Stimulated activated CD4-positive, alpha-beta T cell treated with anti-CD3 and anti-CD28 coated beads, TNF-alpha, amount 100 ng/mL, for 48 hours (primary cell): ENCODE measurements around the gene URI1.
"Not testable (repeated sequence)": the region's sequence is repeated elsewhere in the genome, so short reads cannot be mapped to it uniquely, and the experiment has no call there.

ENCODE experiments used
- DNase-seq, 3 donors: peaks; one replicate each; pipeline ENCODE4 v3.0.0-alpha.2; 2020; ENCODE audit warnings: low read depth in 3 of 3

Gene URI1

GRCh38 chr19:29941828-29942403, at the start of gene URI1:
TSS of gene URI1 (plus strand) at chr19:29942239. CDS start at chr19:29942548, 309 bp downstream.
- peak; percentile 87 to 93 (median 91) for DNase-seq

GRCh38 chr19:29893606-29894284, 48.3 kb upstream of the URI1 start:
- no peak for DNase-seq

- DNase-seq = no peak
Measured at GRCh38 chr19:29896802-29897201, 45.2 kb upstream of the URI1 start.

- no peak for DNase-seq
Measured at GRCh38 chr19:29897466-29897865, 44.6 kb upstream of the URI1 start.

- DNase-seq = no peak
Measured at GRCh38 chr19:29904017-29904416, 38.0 kb upstream of the URI1 start.

- DNase-seq = no peak
Measured at GRCh38 chr19:29908963-29909944, 32.8 kb upstream of the URI1 start.

GRCh38 chr19:29914933-29915332, 27.1 kb upstream of the URI1 start:
- no peak for DNase-seq

- DNase-seq = not testable (repeated sequence)
Measured at GRCh38 chr19:29915832-29916231, 26.2 kb upstream of the URI1 start.

GRCh38 chr19:29917911-29918310, 24.1 kb upstream of the URI1 start:
- DNase-seq = no peak

- DNase-seq = no peak
Measured at GRCh38 chr19:29918891-29919290, 23.1 kb upstream of the URI1 start.

GRCh38 chr19:29922972-29923371, 19.1 kb upstream of the URI1 start:
- DNase-seq = no peak

GRCh38 chr19:29923653-29924052, 18.4 kb upstream of the URI1 start:
- DNase-seq = no peak

GRCh38 chr19:29926031-29926430, 16.0 kb upstream of the URI1 start:
- no peak for DNase-seq

- DNase-seq = no peak
Measured at GRCh38 chr19:29926801-29927200, 15.2 kb upstream of the URI1 start.

- DNase-seq = no peak
Measured at GRCh38 chr19:29927944-29928625, 14.0 kb upstream of the URI1 start.

- no peak for DNase-seq
Measured at GRCh38 chr19:29928831-29929230, 13.2 kb upstream of the URI1 start.

GRCh38 chr19:29934257-29934656, 7.8 kb upstream of the URI1 start:
- DNase-seq = no peak

- no peak for DNase-seq
Measured at GRCh38 chr19:29934781-29935180, 7.3 kb upstream of the URI1 start.

GRCh38 chr19:29936409-29936808, 5.6 kb upstream of the URI1 start:
- DNase-seq = no peak

GRCh38 chr19:29939628-29940027, 2.4 kb upstream of the URI1 start:
- no peak for DNase-seq

GRCh38 chr19:29940971-29941585, 961 bp upstream of the URI1 start:
- DNase-seq = no peak
